HG02938 (cell line): ENCODE data around the gene TLX2.
"Not testable (repeated sequence)": the region's sequence is repeated elsewhere in the genome, so short reads cannot be mapped to it uniquely, and the experiment has no call there.

Source experiments
- ATAC-seq: cut with Tn5 transposase; IDR thresholded peaks from one replicate; pipeline ENCODE4 v1.9.1; 2021; ENCODE audit warnings: mild to moderate bottlenecking, moderate library complexity; ENCODE audit not compliant: unreplicated experiment

The TLX2 gene

GRCh38 chr2:74514368-74515270, at the start of gene TLX2:
TLX2 (plus strand) TSS chr2:74514450; CDS start chr2:74514807, 357 bp downstream.
- no peak for ATAC-seq

- not testable (repeated sequence) for ATAC-seq
These were observed 43.5 kb upstream of the TLX2 start for GRCh38 chr2:74470742-74471141.

- ATAC-seq: no peak
These were observed 42.8 kb upstream of the TLX2 start for GRCh38 chr2:74471332-74472065.

GRCh38 chr2:74472086-74472944, 41.9 kb upstream of the TLX2 start, which contains the start of gene MRPL53:
MRPL53 (minus strand) TSS chr2:74472680; CDS start chr2:74472660, 20 bp downstream.
- peak; percentile 79 for ATAC-seq

GRCh38 chr2:74472945-74473258, 41.3 kb upstream of the TLX2 start:
- no peak for ATAC-seq

GRCh38 chr2:74474481-74474880, 39.8 kb upstream of the TLX2 start:
- no peak for ATAC-seq

- ATAC-seq: no peak
These were observed 39.4 kb upstream of the TLX2 start for GRCh38 chr2:74474899-74475298.

GRCh38 chr2:74481431-74481830, 32.8 kb upstream of the TLX2 start:
- no peak for ATAC-seq

- ATAC-seq: peak; percentile 37
These were observed 32.1 kb upstream of the TLX2 start for GRCh38 chr2:74481961-74482800.

GRCh38 chr2:74482801-74483674, 31.2 kb upstream of the TLX2 start, which contains the start of the genes CCDC142 and TTC31:
CCDC142 (minus strand) TSS chr2:74482998; CDS start chr2:74482837, 161 bp downstream.
TTC31 (plus strand) TSS chr2:74483081; CDS start chr2:74483096, 15 bp downstream.
- peak; percentile 91 for ATAC-seq

GRCh38 chr2:74483675-74484164, 30.5 kb upstream of the TLX2 start:
- not testable (repeated sequence) for ATAC-seq

- ATAC-seq: no peak
These were observed 28.1 kb upstream of the TLX2 start for GRCh38 chr2:74486141-74486540.

GRCh38 chr2:74488643-74489481, 25.4 kb upstream of the TLX2 start:
- ATAC-seq: no peak

GRCh38 chr2:74489906-74490305, 24.3 kb upstream of the TLX2 start:
- ATAC-seq: no peak

GRCh38 chr2:74491648-74492544, 22.4 kb upstream of the TLX2 start:
- no peak for ATAC-seq

GRCh38 chr2:74493546-74493945, 20.7 kb upstream of the TLX2 start:
- no peak for ATAC-seq

GRCh38 chr2:74495440-74495839, 18.8 kb upstream of the TLX2 start:
- ATAC-seq: no peak
